OCI-LY7 (cell line): ENCODE data around the gene PATJ. TPM values are rescaled to one million over a fixed set of nuclear protein-coding genes. Genes with fewer than 3 reads are reported as not detected.

Experiments used
- BruUV-seq: library from RNA; stranded (reverse); fragments of 400-500 nt; replicated peaks from 2 replicates; lab custom pipeline; 2021; lab: Mats Ljungman, UMichigan
- CTCF ChIA-PET: fragments of 300-600 bp; sonication (Branson Sonifier 250); formaldehyde crosslinking; loops from one replicate; lab custom pipeline; 2022; ENCODE audit warnings: antibody characterized with exemption; ENCODE audit not compliant: unreplicated experiment; lab: Charles Lee
- POLR2A ChIA-PET: fragments of 300-600 bp; sonication (Branson Sonifier 250); formaldehyde crosslinking; loops from one replicate; lab custom pipeline; 2022; ENCODE audit warnings: antibody characterized with exemption; lab: Charles Lee
- DNase-seq: peaks from one replicate; pipeline ENCODE4 v3.0.0-alpha.2; 2015; ENCODE audit warnings: low spot score
- H2AFZ ChIP-seq: fragments of 200-600 bp; sonication (generic), shearing (Covaris generic); 2 replicates; pipeline ENCODE4 v1.6.1; 2014; ENCODE audit warnings: mild to moderate bottlenecking, antibody characterized with exemption, low read length, moderate library complexity
- H3K27ac ChIP-seq: fragments of 200-600 bp; sonication (generic); 2 replicates; pipeline ENCODE4 v1.5.1; 2014; ENCODE audit warnings: mixed run types, low read depth, mild to moderate bottlenecking, moderate library complexity, low read length, inconsistent platforms; ENCODE audit not compliant: poor library complexity, severe bottlenecking
- H3K36me3 ChIP-seq: fragments of 200-600 bp; sonication (generic); 2 replicates; pipeline ENCODE4 v1.6.1; 2014; ENCODE audit warnings: mild to moderate bottlenecking, antibody characterized with exemption, low read length, moderate library complexity, mixed read lengths; ENCODE audit not compliant: insufficient read depth
- H3K4me1 ChIP-seq: fragments of 200-600 bp; sonication (generic); 2 replicates; pipeline ENCODE4 v1.5.1; 2014; ENCODE audit warnings: mild to moderate bottlenecking, low read length; ENCODE audit not compliant: insufficient read depth, poor library complexity, severe bottlenecking
- H3K4me2 ChIP-seq: fragments of 200-600 bp; sonication (generic); 2 replicates; pipeline ENCODE4 v1.6.1; 2014; ENCODE audit warnings: mild to moderate bottlenecking, low read length
- H3K4me3 ChIP-seq: fragments of 200-600 bp; sonication (generic); 2 replicates; pipeline ENCODE4 v1.5.1; 2014; ENCODE audit warnings: mild to moderate bottlenecking, low read depth, low read length; ENCODE audit not compliant: poor library complexity, severe bottlenecking
- H3K79me2 ChIP-seq: fragments of 200-600 bp; sonication (generic); 2 replicates; pipeline ENCODE4 v1.6.1; 2016; ENCODE audit warnings: low read depth, mild to moderate bottlenecking, low read length, moderate library complexity, mixed read lengths; ENCODE audit not compliant: insufficient read depth
- H3K9me2 ChIP-seq: fragments of 200-600 bp; sonication (generic); 2 replicates; pipeline ENCODE4 v1.6.1; 2016; ENCODE audit warnings: mild to moderate bottlenecking, low read length, mixed read lengths; ENCODE audit not compliant: insufficient read depth
- H3K9me3 ChIP-seq: fragments of 200-600 bp; sonication (generic); 2 replicates; pipeline ENCODE4 v1.6.1; 2014; ENCODE audit warnings: mild to moderate bottlenecking, mixed run types, low read length, mixed read lengths
- H4K20me1 ChIP-seq: fragments of 200-600 bp; sonication (generic); 2 replicates; pipeline ENCODE4 v1.6.1; 2014; ENCODE audit warnings: mild to moderate bottlenecking, antibody characterized with exemption, low read length, moderate library complexity, mixed read lengths; ENCODE audit not compliant: insufficient read depth
- CTCF ChIP-seq: fragments of 200-600 bp; sonication (generic); conservative IDR thresholded peaks from 2 replicates; pipeline ENCODE4 v1.5.1; 2014; ENCODE audit warnings: mild to moderate bottlenecking, antibody characterized with exemption, low read length, moderate library complexity, mixed read lengths
- EZH2phosphoT487 ChIP-seq: fragments of 200-600 bp; sonication (generic); IDR thresholded peaks from 2 replicates; pipeline ENCODE4 v1.6.1; 2018; ENCODE audit warnings: low read depth, borderline replicate concordance, mild to moderate bottlenecking, mixed run types, antibody characterized with exemption, low read length, moderate library complexity, mixed read lengths
- intact Hi-C: fragments of 100-400 bp; cut with micrococcal nuclease; formaldehyde crosslinking; loops from one replicate; pipeline ENCODE4 v1.10.0; 2022; ENCODE audit not compliant: unreplicated experiment
- total RNA-seq, 2 experiments: library from RNA; depleted of rRNA in 1 of 2; stranded (reverse); fragments of >200 nt in 1 of 2; shearing (Covaris generic) in 1 of 2; gene quantifications; 2 replicates each; pipeline ENCODE4 v1.2.3, GENCODE V29; 2014 to 2022

The PATJ gene
- total RNA-seq, 2 experiments from 2014 or later = 0.95 to 4.0 TPM

- H3K4me3 ChIP-seq = no peak overlapping the region
- H3K4me2 ChIP-seq = no peak overlapping the region
- intact Hi-C loops = loop anchor here (5.0 to 10.0 kb wide), 5 partner anchors 264 to 1876 kb away; no protein-coding TSS in a partner anchor
- H3K9me2 ChIP-seq = no peaks in the 10 kb centered on the region
- ChIA-PET POLR2A (interaction anchor here (0.6 kb wide), 1 partner anchor 25 kb away, joined by 5 read pairs; no protein-coding TSS in a partner anchor), CTCF (no interaction called here)
- H3K27ac ChIP-seq = no peak overlapping the region
- no peaks in the 10 kb centered on the region for H3K79me2 ChIP-seq
- no peaks in the 10 kb centered on the region for H3K9me3 ChIP-seq
- TF ChIP-seq EZH2phosphoT487 = no peak
- TF ChIP-seq CTCF = no peak
- H2AFZ ChIP-seq = no peak overlapping the region
- H4K20me1 ChIP-seq = no peaks in the 10 kb centered on the region
- H3K36me3 ChIP-seq = no peaks in the 10 kb centered on the region
- DNase-seq = no peak
- BruUV-seq = no TSS peak
- no peaks in the 10 kb centered on the region for H3K4me1 ChIP-seq
Measured at GRCh38 chr1:61851235-61851634, 109.0 kb downstream of the PATJ start.

- H3K79me2 ChIP-seq = no peaks in the 10 kb centered on the region
- H3K4me2 ChIP-seq = no peak overlapping the region
- intact Hi-C loops = loop anchor here (1.0 to 10.0 kb wide), 7 partner anchors 265 to 1877 kb away; no protein-coding TSS in a partner anchor
- no peaks in the 10 kb centered on the region for H4K20me1 ChIP-seq
- POLR2A ChIA-PET = interaction anchor here (0.6 kb wide), 1 partner anchor 26 kb away, joined by 5 read pairs; no protein-coding TSS in a partner anchor
- no peaks in the 10 kb centered on the region for H3K9me2 ChIP-seq
- CTCF ChIA-PET = no interaction called here
- no peaks in the 10 kb centered on the region for H3K9me3 ChIP-seq
- no peaks in the 10 kb centered on the region for H3K4me1 ChIP-seq
- H3K36me3 ChIP-seq = no peaks in the 10 kb centered on the region
- H3K4me3 ChIP-seq = no peak overlapping the region
- H2AFZ ChIP-seq = no peak overlapping the region
- H3K27ac ChIP-seq = no peak overlapping the region
- no peak for TF ChIP-seq EZH2phosphoT487
- peak; percentile 95 for TF ChIP-seq CTCF
- no TSS peak for BruUV-seq
- DNase-seq = peak; percentile 69
Measured at GRCh38 chr1:61851849-61852669, 109.8 kb downstream of the PATJ start.

GRCh38 chr1:61852670-61853015 is 110.4 kb downstream of the PATJ start:
- Histone ChIP-seq H3K4me2 (no peak overlapping the region), H2AFZ (no peak overlapping the region), H3K27ac (no peak overlapping the region), H3K9me2 (no peaks in the 10 kb centered on the region), H3K9me3 (no peaks in the 10 kb centered on the region), H3K4me3 (no peak overlapping the region), H3K79me2 (no peaks in the 10 kb centered on the region), H4K20me1 (no peaks in the 10 kb centered on the region), H3K4me1 (no peaks in the 10 kb centered on the region), H3K36me3 (no peaks in the 10 kb centered on the region)
- POLR2A ChIA-PET = no interaction called here
- no peak for DNase-seq
- TF ChIP-seq CTCF (no peak), EZH2phosphoT487 (no peak)
- CTCF ChIA-PET = no interaction called here
- no TSS peak for BruUV-seq
- intact Hi-C loops = loop anchor here (1.0 to 10.0 kb wide), 7 partner anchors 265 to 1878 kb away; no protein-coding TSS in a partner anchor
